Rectal smooth muscle tissue (tissue), 1 donor: ENCODE results near the gene PLRG1.

Experiments used
- H3K27ac ChIP-seq: one replicate; pipeline ENCODE4 v1.7.0; 2013; ENCODE audit warnings: low read depth, low read length, inconsistent platforms
- H3K27me3 ChIP-seq: one replicate; pipeline ENCODE4 v1.7.0; 2013; ENCODE audit warnings: low read length; ENCODE audit not compliant: control insufficient read depth, insufficient read depth
- H3K36me3 ChIP-seq: one replicate; pipeline ENCODE4 v1.7.0; 2013; ENCODE audit warnings: low read length; ENCODE audit not compliant: control insufficient read depth, insufficient read depth
- H3K4me1 ChIP-seq: one replicate; pipeline ENCODE4 v1.7.0; 2013; ENCODE audit warnings: low read length; ENCODE audit not compliant: control insufficient read depth, insufficient read depth
- H3K4me3 ChIP-seq: one replicate; pipeline ENCODE4 v1.7.0; 2013; ENCODE audit warnings: low read length
- H3K9ac ChIP-seq: one replicate; pipeline ENCODE4 v1.7.0; 2013; ENCODE audit warnings: low read length

PLRG1 gene

GRCh38 chr4:154565704-154566103 is 15.5 kb upstream of the PLRG1 start:
- Histone ChIP-seq H3K36me3 (no peaks in the 10 kb centered on the region), H3K4me3 (no peak overlapping the region), H3K9ac (no peak overlapping the region), H3K4me1 (no peaks in the 10 kb centered on the region), H3K27ac (no peak overlapping the region), H3K27me3 (no peaks in the 10 kb centered on the region)

DNA sequence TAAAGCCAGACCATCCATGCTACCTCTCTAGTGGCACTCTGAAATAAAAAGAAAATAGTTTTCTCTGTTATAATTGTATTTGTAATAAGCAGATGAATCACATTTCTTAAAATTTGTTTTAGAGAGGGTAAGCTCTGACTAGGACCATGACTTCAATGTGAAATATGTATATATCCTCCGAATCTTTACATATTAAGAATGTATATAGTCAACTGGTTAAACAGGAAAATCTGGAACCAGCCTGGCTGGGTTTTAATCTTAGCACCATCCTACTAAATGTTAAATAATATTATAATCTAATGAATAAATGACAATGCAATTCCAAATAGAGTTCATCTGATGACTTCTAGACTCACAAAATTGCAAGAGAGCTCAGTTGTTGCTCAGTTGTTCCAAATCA is 14.1 kb upstream of the PLRG1 start:
- H3K27me3 ChIP-seq = no peaks in the 10 kb centered on the region
- no peak overlapping the region for H3K27ac ChIP-seq
- H3K4me3 ChIP-seq = no peak overlapping the region
- H3K36me3 ChIP-seq = no peaks in the 10 kb centered on the region
- H3K4me1 ChIP-seq = no peaks in the 10 kb centered on the region
- H3K9ac ChIP-seq = no peak overlapping the region

DNA sequence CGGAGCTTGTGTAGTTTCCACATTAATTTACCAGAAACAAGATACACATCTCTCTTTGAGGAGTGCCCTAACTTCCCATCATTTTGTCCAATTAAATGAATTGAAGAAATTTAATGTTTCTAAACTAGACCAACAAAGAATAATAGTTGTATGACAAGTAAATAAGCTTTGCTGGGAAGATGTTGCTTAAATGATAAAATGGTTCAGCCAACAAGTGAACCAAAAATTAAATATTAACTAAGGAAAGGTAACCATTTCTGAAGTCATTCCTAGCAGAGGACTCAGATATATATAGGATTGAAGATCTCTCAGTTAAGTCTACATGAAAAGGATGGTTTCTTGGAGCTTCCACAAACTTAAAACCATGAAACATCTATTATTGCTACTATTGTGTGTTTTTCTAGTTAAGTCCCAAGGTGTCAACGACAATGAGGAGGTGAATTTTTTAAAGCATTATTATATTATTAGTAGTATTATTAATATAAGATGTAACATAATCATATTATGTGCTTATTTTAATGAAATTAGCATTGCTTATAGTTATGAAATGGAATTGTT is 12.6 kb upstream of the PLRG1 start, which contains the start of gene FGB:
FGB (plus strand) TSS at position 315 of the 558 bp plus-strand sequence; CDS start at position 323, 8 bp downstream.
- no peak within 1 kb of the TSS for H3K27ac ChIP-seq
- H3K4me3 ChIP-seq = no peak within 1 kb of the TSS
- H3K27me3 ChIP-seq = no peaks in the 10 kb centered on the region
- no peaks in the 10 kb centered on the region for H3K36me3 ChIP-seq
- no peaks in the 10 kb centered on the region for H3K4me1 ChIP-seq
- no peak within 1 kb of the TSS for H3K9ac ChIP-seq

GRCh38 chr4:154560824-154561231 is 10.6 kb upstream of the PLRG1 start:
- no peaks in the 10 kb centered on the region for H3K4me1 ChIP-seq
- no peaks in the 10 kb centered on the region for H3K36me3 ChIP-seq
- H3K4me3 ChIP-seq = no peak overlapping the region
- no peaks in the 10 kb centered on the region for H3K27me3 ChIP-seq
- no peak overlapping the region for H3K27ac ChIP-seq
- H3K9ac ChIP-seq = no peak overlapping the region

GRCh38 chr4:154560419-154560801 is 10.2 kb upstream of the PLRG1 start:
- no peaks in the 10 kb centered on the region for H3K27me3 ChIP-seq
- H3K36me3 ChIP-seq = no peaks in the 10 kb centered on the region
- H3K9ac ChIP-seq = no peak overlapping the region
- H3K27ac ChIP-seq = no peak overlapping the region
- H3K4me3 ChIP-seq = no peak overlapping the region
- H3K4me1 ChIP-seq = no peaks in the 10 kb centered on the region

- H3K4me3 ChIP-seq = no peak overlapping the region
- no peaks in the 10 kb centered on the region for H3K36me3 ChIP-seq
- H3K27me3 ChIP-seq = no peaks in the 10 kb centered on the region
- H3K4me1 ChIP-seq = no peaks in the 10 kb centered on the region
- no peak overlapping the region for H3K9ac ChIP-seq
- H3K27ac ChIP-seq = no peak overlapping the region
Measured at GRCh38 chr4:154559494-154560418, 9.6 kb upstream of the PLRG1 start.

DNA sequence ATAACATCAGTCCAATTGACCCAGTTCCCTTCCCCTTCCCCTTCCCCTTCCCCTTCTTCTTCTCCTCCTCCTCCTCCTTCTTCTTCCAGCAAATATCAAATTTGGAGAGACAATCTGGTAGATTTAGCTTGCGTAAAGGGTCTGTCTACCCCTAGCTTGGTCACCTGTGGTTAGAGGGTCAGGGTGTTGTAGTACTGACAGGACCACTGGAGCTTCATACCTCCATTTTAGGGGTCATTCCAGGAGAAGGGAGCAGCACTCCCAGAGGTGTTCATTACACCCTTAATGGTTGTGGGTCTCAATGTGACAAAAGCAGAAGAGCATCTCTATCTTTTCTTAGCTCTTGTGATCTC is 8.9 kb upstream of the PLRG1 start:
- no peaks in the 10 kb centered on the region for H3K27me3 ChIP-seq
- H3K9ac ChIP-seq = no peak overlapping the region
- H3K4me3 ChIP-seq = no peak overlapping the region
- no peaks in the 10 kb centered on the region for H3K36me3 ChIP-seq
- H3K27ac ChIP-seq = no peak overlapping the region
- no peaks in the 10 kb centered on the region for H3K4me1 ChIP-seq

DNA sequence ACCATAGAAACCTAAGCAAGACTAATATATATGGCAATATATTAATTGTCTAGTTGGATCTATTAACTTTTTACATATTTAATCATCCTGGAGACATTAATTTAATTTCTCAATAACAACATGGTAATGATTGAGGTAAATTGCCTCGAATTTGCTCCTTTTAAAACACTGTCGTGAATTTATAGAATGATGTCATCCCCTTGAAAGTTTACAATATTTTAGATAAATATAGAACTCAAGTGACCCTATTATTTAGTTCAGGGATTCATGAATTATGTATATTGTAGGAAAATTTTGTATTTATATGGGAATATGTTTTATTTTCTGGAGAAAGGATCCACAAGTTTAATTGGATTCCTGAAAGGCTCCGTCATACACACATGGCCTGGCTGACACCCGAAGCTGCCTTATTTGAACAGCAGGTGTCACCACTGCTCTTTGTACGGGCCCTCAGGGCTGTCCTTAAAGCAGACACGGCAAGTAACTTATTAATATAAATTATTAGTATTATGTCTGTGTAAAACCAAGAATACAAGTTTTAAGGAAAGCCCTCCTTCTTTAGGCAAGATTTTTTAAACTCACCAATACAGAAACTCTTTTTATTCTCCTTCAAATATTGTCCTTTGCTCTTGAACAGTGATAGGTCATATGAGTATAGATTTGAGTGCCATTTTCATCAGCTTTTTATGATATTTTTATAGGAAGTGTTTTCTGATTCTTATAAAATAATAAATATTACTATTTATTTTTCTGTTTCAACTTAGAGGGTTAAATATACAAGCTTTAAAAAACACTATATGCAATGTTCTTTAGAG is 1.9 kb upstream of the PLRG1 start:
- Histone ChIP-seq H3K4me1 (peaks cover 11% of the 10 kb centered on the region), H3K4me3 (no peak overlapping the region), H3K9ac (no peak overlapping the region), H3K27ac (no peak overlapping the region), H3K27me3 (no peaks in the 10 kb centered on the region), H3K36me3 (no peaks in the 10 kb centered on the region)

DNA sequence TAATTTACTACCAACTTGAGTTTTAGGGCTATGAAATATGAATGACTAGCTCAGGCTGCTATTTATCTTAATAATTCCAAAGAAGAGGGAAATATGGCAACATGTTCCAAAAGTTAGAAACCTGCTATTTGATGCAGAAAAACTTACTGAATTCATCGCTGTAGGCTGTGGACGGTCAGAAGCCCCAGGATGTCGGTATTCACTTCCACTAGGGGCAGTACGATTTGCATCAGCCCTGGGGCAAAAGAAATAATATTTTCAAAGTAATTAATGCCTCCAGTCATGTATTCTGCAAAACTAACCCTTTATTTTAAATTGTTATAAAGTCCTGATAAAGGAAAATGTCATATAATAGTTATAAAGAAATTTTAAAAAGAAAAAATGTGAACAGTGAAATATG is 4.5 kb downstream of the PLRG1 start:
- H3K27me3 ChIP-seq = no peaks in the 10 kb centered on the region
- peaks cover 11% of the 10 kb centered on the region for H3K4me1 ChIP-seq
- no peak overlapping the region for H3K9ac ChIP-seq
- peaks cover 20% of the 10 kb centered on the region for H3K36me3 ChIP-seq
- H3K27ac ChIP-seq = no peak overlapping the region
- H3K4me3 ChIP-seq = no peak overlapping the region

GRCh38 chr4:154542271-154542879 is 7.8 kb downstream of the PLRG1 start:
- H3K36me3 ChIP-seq = peaks cover 35% of the 10 kb centered on the region
- no peak overlapping the region for H3K4me3 ChIP-seq
- no peak overlapping the region for H3K9ac ChIP-seq
- H3K27ac ChIP-seq = no peak overlapping the region
- no peaks in the 10 kb centered on the region for H3K4me1 ChIP-seq
- H3K27me3 ChIP-seq = no peaks in the 10 kb centered on the region

GRCh38 chr4:154534296-154534695 is 15.9 kb downstream of the PLRG1 start:
- Histone ChIP-seq H3K27me3 (no peaks in the 10 kb centered on the region), H3K9ac (no peak overlapping the region), H3K4me1 (peaks cover 2% of the 10 kb centered on the region), H3K36me3 (peaks cover 14% of the 10 kb centered on the region), H3K27ac (no peak overlapping the region), H3K4me3 (no peak overlapping the region)
